Left hindlimb (tissue), 1 donor: Measurements from ENCODE around the gene NCKAP1.

ENCODE experiments used
- DNase-seq: peaks from one replicate; pipeline ENCODE4 v3.0.0-alpha.2; 2018

The NCKAP1 gene

DNA sequence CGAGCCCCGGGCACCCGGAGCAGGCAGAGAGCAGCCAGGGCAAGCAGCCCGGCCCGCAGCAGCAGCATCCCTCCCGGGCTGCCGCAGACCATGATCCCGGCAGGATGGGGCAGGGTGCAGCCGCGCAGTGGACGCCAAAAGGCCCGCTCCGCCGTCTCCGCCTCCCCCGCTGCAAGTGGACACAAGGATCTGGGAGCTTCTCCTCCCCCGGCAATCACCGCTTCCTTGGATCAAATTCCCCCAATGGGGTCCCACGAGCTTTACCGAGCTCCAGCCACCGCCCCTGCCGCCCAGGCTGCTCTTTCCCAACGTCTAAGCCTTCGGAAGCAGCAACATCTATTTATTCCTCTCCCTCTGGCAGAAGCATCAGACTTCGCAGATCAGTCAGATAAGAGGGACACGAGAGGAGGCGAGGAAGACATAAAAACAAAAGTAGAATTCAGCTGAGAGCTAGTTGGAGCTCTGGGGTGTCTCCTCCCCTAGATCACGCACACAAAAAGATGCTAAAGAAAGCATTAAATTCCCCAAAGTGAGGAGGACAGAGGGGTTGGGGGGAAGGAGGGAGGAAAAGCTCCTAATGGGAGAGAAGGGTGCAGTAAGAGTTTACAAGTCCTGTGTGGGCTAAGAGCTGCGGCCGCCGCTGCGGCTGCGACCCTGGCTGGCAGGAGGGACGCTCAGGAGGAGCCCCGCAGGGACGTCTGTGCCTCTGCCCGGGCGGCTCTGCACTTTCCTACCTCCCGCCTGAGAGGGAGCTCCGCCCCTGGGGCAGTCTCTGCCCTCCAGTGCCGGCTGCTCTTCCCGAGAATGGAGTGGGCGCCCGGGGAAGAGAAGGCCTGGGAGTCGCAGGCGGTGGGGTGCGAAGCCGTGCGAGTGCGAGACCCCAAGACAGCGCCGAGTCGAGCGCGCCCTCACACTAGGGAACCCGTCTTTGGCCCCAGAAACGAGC is 171.5 kb downstream of the NCKAP1 start, which contains the start of gene FRZB:
TSS of gene FRZB (minus strand) at position 177 of the 946 bp plus-strand sequence. CDS start at position 92, 85 bp downstream.
- DNase-seq, result peak; percentile 87

DNA sequence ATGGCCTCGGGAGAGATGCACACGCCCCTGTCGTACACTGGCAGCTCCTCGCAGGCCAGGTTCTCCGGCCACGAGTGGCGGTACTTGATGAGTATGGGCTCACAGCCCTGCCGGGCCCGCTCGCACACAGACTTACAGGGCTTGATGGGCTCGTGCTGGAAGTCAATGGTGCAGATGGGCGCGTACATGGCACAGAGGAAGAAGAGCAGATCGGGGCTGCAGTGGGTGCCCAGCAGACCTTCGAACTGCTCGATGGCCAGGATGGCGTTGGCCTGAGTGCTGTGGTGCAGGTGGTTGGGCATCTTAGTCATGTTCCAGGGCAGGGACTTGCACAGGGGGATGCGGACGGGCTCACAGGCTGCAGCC is 172.2 kb downstream of the NCKAP1 start:
- no peak for DNase-seq

DNA sequence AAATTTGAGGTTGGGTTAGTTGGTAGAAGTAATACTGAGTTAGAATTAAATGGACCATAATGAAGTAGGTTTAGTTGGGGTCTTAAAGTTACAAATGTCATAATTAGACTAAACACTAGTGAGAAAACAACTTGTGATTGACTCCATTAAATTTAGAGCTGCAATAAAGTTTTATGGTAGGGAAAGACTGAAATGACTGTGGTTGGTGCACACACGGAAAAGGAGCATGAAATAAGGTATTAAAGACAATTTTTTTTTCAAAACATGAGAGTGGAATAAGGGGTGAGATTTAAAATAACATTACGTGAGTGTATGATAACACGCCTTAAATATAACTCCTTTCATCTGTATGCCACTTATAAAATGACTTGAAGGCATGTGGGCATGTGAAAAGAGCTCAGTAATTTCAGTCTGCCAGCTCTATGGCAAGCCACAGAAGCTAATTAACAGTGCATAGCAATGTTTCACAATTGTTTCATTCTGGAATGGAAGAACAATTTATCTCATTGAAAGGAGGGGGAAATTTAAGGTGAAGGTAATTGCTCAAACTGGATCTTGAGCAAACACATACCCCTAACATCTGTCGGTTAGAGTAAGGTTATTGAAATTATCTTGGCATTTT is 173.2 kb downstream of the NCKAP1 start:
- no peak for DNase-seq

- DNase-seq, result no peak
These were observed 174.6 kb downstream of the NCKAP1 start for GRCh38 chr2:182863642-182864041.

- peak; percentile 54 for DNase-seq
These were observed 176.2 kb downstream of the NCKAP1 start for GRCh38 chr2:182862091-182862490.

DNA sequence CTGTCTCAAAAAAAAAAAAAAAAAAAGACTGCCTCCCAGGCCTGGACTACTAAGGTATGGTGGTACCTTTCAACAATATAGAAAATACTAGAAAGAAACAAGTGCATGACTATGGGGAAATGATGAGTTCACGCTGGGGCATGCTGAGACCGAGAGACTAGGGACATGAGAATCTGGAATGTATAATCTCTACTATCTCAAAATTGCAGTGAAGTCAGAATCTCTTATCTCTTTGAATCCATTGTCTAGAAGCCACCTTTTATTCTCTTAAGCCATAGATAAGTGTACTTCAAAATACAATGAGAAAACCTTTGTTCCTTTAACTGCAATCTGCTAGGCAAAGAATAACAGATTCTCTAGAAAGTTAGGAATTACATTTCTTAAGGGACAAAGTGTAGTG is 177.4 kb downstream of the NCKAP1 start:
- no peak for DNase-seq
